Osteoblast (primary cell): ENCODE data around the gene BAIAP2. TPM values are rescaled to one million over a fixed set of nuclear protein-coding genes. Genes with fewer than 3 reads are reported as not detected.
"Not testable (repeated sequence)": the region's sequence is repeated elsewhere in the genome, so short reads cannot be mapped to it uniquely, and the experiment has no call there.

ENCODE experiments used
- DNase-seq: peaks from one replicate; pipeline ENCODE4 v3.0.0; 2011; ENCODE audit warnings: low spot score, mixed read lengths; ENCODE audit not compliant: insufficient read length; ENCODE audit errors: missing footprints
- H2AFZ ChIP-seq: 2 replicates; pipeline ENCODE4 v1.6.0; 2011; ENCODE audit warnings: mild to moderate bottlenecking, low read length
- H3K27ac ChIP-seq: 2 replicates; pipeline ENCODE4 v1.5.1; 2011; ENCODE audit warnings: mild to moderate bottlenecking, low read depth, low read length, moderate library complexity
- H3K27me3 ChIP-seq: 2 replicates; pipeline ENCODE4 v1.6.0; 2012; ENCODE audit warnings: mild to moderate bottlenecking, control low read depth, inconsistent platforms, low read length, moderate library complexity; ENCODE audit not compliant: insufficient read depth
- H3K36me3 ChIP-seq: 2 replicates; pipeline ENCODE4 v1.5.1; 2011; ENCODE audit warnings: mild to moderate bottlenecking, low read length, control low read depth, moderate library complexity; ENCODE audit not compliant: insufficient read depth
- H3K4me1 ChIP-seq: 2 replicates; pipeline ENCODE4 v1.5.1; 2011; ENCODE audit warnings: mild to moderate bottlenecking, low read length, control low read depth, moderate library complexity; ENCODE audit not compliant: insufficient read depth
- H3K4me2 ChIP-seq: 2 replicates; pipeline ENCODE4 v1.6.0; 2011; ENCODE audit warnings: mild to moderate bottlenecking, low read length; ENCODE audit not compliant: insufficient read depth
- H3K4me3 ChIP-seq: fragments of 200-600 bp; sonication (generic); 3 replicates; pipeline ENCODE4 v1.5.1; 2012; ENCODE audit warnings: mild to moderate bottlenecking, low read length, inconsistent platforms; ENCODE audit not compliant: insufficient read depth
- H3K79me2 ChIP-seq: 2 replicates; pipeline ENCODE4 v1.6.0; 2012; ENCODE audit warnings: mild to moderate bottlenecking, low read length, control low read depth, inconsistent platforms; ENCODE audit not compliant: insufficient read depth
- H3K9me3 ChIP-seq: 2 replicates; pipeline ENCODE4 v1.5.1; 2011; ENCODE audit warnings: low read depth, low read length, control low read depth
- H4K20me1 ChIP-seq: 2 replicates; pipeline ENCODE4 v1.6.0; 2012; ENCODE audit warnings: mild to moderate bottlenecking, low read length, control low read depth; ENCODE audit not compliant: insufficient read depth
- total RNA-seq: library from RNA; depleted of rRNA; stranded (reverse); fragments of >200 nt; gene quantifications from 2 replicates; pipeline ENCODE4 v1.2.3, GENCODE V29; 2012
- TF ChIP-seq, protein P1 (sequence below): IDR thresholded peaks from 2 replicates; pipeline ENCODE4 v1.5.1; 2011; ENCODE audit warnings: mild to moderate bottlenecking, low read depth, low read length, moderate library complexity; ENCODE audit errors: extremely low read depth

The BAIAP2 gene
- total RNA-seq, 1 donor = 15.6 TPM

DNA sequence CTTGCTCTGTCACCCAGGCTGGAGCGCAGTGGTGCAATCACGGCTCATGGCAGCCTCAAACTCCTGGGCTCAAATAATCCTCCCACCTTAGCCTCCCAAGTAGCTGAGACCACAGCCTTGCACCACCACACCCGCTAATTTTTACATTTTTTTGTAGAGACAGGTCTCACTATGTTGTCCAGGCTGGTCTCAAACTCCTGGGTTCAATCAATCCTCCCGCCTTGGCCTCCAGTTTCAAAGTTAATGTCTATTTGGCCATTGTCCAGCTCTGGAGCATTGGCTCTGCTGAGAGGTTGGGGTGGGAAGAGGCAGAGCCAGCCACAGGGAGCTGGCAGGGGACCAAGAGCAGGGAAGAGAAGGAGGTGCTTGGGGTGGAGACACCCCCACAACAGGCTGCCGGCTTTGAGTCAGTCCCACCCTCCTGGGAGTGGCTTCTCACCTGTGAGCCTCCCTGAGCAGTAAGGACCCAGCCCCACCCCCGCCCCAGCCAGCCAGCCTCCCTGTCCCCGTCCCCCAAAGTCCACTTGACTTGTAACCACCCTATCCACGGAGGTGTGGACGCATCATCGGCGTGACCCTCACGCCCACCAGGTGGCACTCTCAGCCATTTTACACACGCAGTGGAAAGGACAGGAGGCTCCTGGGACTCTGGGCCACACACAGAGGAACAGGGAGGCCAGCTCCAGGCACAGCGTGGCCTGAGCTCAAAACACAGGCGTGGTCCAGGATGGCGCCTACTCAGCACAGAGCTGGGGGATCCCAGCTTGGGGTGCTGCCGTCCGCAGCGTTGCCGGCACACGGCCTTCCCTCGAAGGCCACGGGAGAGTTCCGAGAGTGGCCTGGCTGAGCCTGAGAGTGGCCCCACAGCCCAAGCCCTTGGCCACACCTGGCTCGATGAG lies 107.6 kb downstream of the BAIAP2 start:
- peak overlapping the region; percentile 95 for H2AFZ ChIP-seq
- H3K9me3 ChIP-seq = no peaks in the 10 kb centered on the region
- H3K4me3 ChIP-seq = peak overlapping the region; percentile 25
- H3K4me2 ChIP-seq = peak overlapping the region; percentile 39
- H3K79me2 ChIP-seq = no peaks in the 10 kb centered on the region
- H4K20me1 ChIP-seq = no peaks in the 10 kb centered on the region
- DNase-seq = peak; percentile 97
- H3K4me1 ChIP-seq = no peaks in the 10 kb centered on the region
- H3K27me3 ChIP-seq = no peaks in the 10 kb centered on the region
- H3K36me3 ChIP-seq = no peaks in the 10 kb centered on the region
- no peak overlapping the region for H3K27ac ChIP-seq
- TF ChIP-seq, protein P1, sequence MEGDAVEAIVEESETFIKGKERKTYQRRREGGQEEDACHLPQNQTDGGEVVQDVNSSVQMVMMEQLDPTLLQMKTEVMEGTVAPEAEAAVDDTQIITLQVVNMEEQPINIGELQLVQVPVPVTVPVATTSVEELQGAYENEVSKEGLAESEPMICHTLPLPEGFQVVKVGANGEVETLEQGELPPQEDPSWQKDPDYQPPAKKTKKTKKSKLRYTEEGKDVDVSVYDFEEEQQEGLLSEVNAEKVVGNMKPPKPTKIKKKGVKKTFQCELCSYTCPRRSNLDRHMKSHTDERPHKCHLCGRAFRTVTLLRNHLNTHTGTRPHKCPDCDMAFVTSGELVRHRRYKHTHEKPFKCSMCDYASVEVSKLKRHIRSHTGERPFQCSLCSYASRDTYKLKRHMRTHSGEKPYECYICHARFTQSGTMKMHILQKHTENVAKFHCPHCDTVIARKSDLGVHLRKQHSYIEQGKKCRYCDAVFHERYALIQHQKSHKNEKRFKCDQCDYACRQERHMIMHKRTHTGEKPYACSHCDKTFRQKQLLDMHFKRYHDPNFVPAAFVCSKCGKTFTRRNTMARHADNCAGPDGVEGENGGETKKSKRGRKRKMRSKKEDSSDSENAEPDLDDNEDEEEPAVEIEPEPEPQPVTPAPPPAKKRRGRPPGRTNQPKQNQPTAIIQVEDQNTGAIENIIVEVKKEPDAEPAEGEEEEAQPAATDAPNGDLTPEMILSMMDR = peak; percentile 54

DNA sequence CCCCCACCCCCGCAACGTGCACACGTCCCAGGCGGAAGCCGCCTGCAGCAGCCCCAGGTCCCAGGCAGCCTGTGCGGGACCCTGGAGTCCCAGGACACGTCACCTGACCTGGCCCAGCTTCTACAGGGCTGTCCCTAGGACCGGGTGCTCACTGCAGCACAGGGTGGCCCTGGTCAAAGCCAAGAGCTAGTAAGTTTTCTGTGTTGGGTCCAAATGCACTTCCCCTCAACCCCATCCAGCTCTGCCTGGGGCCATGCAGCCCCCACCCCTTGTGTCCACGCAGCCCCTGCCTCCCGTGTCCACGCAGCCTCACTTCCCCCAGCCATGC lies 108.2 kb downstream of the BAIAP2 start:
- no peak overlapping the region for H3K4me3 ChIP-seq
- no peaks in the 10 kb centered on the region for H3K79me2 ChIP-seq
- no peaks in the 10 kb centered on the region for H3K27me3 ChIP-seq
- no peak overlapping the region for H3K4me2 ChIP-seq
- H3K4me1 ChIP-seq = no peaks in the 10 kb centered on the region
- H3K27ac ChIP-seq = no peak overlapping the region
- no peaks in the 10 kb centered on the region for H3K36me3 ChIP-seq
- no peak for DNase-seq
- H4K20me1 ChIP-seq = no peaks in the 10 kb centered on the region
- no peaks in the 10 kb centered on the region for H3K9me3 ChIP-seq
- TF ChIP-seq, protein P1 = no peak
- peak overlapping the region; percentile 95 for H2AFZ ChIP-seq

DNA sequence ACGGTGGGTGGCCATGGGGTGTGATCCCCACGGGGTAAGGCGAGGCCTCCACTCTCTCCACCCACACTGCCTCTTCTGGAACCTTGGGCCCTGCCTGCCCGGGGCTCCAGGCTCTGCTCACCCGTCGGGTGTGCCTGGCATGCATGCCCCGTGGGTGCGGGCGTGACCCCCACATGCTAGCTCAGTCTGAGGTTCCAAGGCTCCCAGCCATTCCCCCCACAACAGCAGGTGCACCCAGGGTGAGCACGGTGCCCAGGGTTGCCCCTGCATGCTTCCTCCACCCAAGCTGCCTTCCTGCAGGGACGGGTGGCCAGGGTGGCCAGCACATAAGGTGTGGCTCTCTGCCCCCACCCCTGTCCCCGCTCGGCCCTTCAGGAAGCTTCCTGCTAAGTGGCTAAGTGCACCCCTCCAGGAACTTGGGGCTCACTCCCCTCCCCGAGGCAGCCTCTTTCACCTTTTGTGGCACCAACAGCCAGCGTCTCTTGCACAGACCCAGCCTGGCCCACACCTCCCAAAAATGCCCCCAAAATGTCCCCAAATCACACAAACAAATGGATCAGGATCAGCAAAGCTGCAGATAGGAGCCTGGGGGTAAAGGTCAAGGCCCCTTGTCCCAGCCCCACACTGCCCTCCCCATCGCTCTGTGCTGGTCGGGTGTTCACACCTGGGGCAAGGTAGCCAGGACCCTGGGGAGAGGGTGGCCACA lies 108.9 kb downstream of the BAIAP2 start:
- no peaks in the 10 kb centered on the region for H3K27me3 ChIP-seq
- H4K20me1 ChIP-seq = no peaks in the 10 kb centered on the region
- TF ChIP-seq, protein P1 = no peak
- no peak overlapping the region for H3K4me3 ChIP-seq
- H3K79me2 ChIP-seq = no peaks in the 10 kb centered on the region
- no peak overlapping the region for H3K27ac ChIP-seq
- H3K9me3 ChIP-seq = no peaks in the 10 kb centered on the region
- DNase-seq = no peak
- H3K4me1 ChIP-seq = no peaks in the 10 kb centered on the region
- H2AFZ ChIP-seq = no peak overlapping the region
- H3K4me2 ChIP-seq = no peak overlapping the region
- no peaks in the 10 kb centered on the region for H3K36me3 ChIP-seq

DNA sequence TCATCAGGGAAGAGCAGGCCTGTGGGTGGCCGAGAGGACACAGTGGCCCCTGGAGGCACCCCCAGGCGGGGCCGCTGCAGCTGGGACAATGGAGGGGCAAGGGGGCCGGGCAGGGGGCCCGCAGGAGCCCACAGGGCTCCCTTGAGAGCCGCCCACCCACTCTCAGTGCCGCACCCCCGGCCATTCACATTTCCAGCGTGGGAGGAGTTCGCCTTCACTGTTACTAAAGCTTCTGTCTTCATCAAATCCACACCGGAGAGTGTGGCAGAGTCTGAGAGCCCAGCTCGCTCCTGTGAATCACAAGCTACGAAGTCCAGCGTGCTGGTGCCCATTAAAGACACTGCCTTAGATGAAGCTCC lies 109.5 kb downstream of the BAIAP2 start:
- no peak for DNase-seq
- Histone ChIP-seq H3K79me2 (no peaks in the 10 kb centered on the region), H3K4me3 (no peak overlapping the region), H3K4me2 (no peak overlapping the region), H4K20me1 (no peaks in the 10 kb centered on the region), H3K27me3 (no peaks in the 10 kb centered on the region), H2AFZ (no peak overlapping the region), H3K9me3 (no peaks in the 10 kb centered on the region), H3K27ac (no peak overlapping the region), H3K4me1 (no peaks in the 10 kb centered on the region), H3K36me3 (no peaks in the 10 kb centered on the region)
- TF ChIP-seq, protein P1 = no peak

DNA sequence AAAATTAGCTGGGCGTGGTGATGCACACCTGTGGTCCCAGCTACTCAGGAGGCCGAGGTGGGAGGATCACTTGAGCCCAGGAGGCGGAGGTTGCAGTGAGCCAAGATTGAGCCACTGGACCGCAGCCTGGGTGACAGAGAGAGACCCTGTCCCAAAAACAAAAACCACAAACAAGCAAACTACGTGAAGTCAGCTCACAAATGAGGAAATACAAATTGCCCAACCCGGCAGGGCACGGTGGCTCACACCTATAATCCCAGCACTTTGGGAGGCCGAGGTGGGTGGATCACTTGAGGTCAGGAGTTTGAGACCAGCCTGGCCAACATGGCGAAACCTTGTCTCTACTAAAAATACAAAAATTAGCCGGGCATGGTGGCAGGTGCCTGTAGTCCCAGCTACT lies 111.3 kb downstream of the BAIAP2 start:
- H3K4me1 ChIP-seq, H2AFZ ChIP-seq, H3K9me3 ChIP-seq, H4K20me1 ChIP-seq, H3K36me3 ChIP-seq, H3K4me2 ChIP-seq, DNase-seq, H3K27ac ChIP-seq, H3K79me2 ChIP-seq, H3K4me3 ChIP-seq, H3K27me3 ChIP-seq: not testable (repeated sequence)
